Measurements from ENCODE around the gene RCN1. TPM values are rescaled to one million over a fixed set of nuclear protein-coding genes. Genes with fewer than 3 reads are reported as not detected.

Gene RCN1
- total and polyA plus RNA-seq, 2 donors (not counting 3 experiments of a cell fraction or from before 2014, with no cell fraction given): 174 to 285 TPM

GRCh38 chr11:32149748-32150147, 58.9 kb downstream of the RCN1 start:
- ChIA-PET CTCF (interaction anchor here (1.9 kb wide), 1 partner anchor 98 kb away, joined by 6 read pairs; no protein-coding TSS in a partner anchor), POLR2A (no interaction called here)
- Histone ChIP-seq H3K9me1 (replicated peaks; ENCODE audit: control insufficient read depth, extremely low read depth, insufficient read depth, low read length) (no peaks in the 10 kb centered on the region), H3K27me3 (ENCODE audit: control insufficient read depth in 2 of 2, insufficient read depth in 2 of 2, low read length in 2 of 2) (peaks cover 0 to 6% of the 10 kb centered on the region in 2 experiments), H3K4me1 (ENCODE audit: control insufficient read depth, extremely low read depth, insufficient read depth, low read length) (peaks cover 2% of the 10 kb centered on the region), H3K9me3 (replicated peaks; ENCODE audit: control insufficient read depth, insufficient read depth, low read length) (no peaks in the 10 kb centered on the region), H3K79me2 (ENCODE audit: control insufficient read depth, insufficient read depth, low read length) (no peaks in the 10 kb centered on the region), H3K4me2 (ENCODE audit: insufficient read depth, low read length) (no peak overlapping the region), H3K9ac (replicated peaks; ENCODE audit: extremely low read depth, insufficient read depth, low read length) (no peak overlapping the region), H3K36me3 (ENCODE audit: control insufficient read depth in 2 of 2, extremely low read depth in 1 of 2, insufficient read depth in 2 of 2, low read length in 2 of 2) (no peaks in the 10 kb centered on the region), H3K4me3 (replicated peaks in 1 of 3; ENCODE audit: insufficient read depth in 1 of 3, low read depth in 1 of 3, low read length in 3 of 3) (no peak overlapping the region), H2AFZ (ENCODE audit: low read depth, low read length) (no peak overlapping the region), H3K27ac (ENCODE audit: insufficient read depth, low read depth, low read length) (no peak overlapping the region), H4K20me1 (replicated peaks; ENCODE audit: control insufficient read depth, extremely low read depth, insufficient read depth, low read length) (no peaks in the 10 kb centered on the region)
- DNase-seq (ENCODE audit: low read depth, low spot score) (no peak), FAIRE-seq (no peak)
- no TSS peak for BruUV-seq (replicated peaks)
- dilution Hi-C loops (cut with MboI; ENCODE audit: extremely low pct_ligation_motif_present, low sequenced_read_pairs) (loop anchor here (25.0 kb wide), 1 partner anchor 112 kb away; no protein-coding TSS in a partner anchor), intact Hi-C loops (cut with micrococcal nuclease) (loop anchor here (5.0 kb wide), 1 partner anchor 47 kb away; no protein-coding TSS in a partner anchor)
- TF ChIP-seq, protein P1, sequence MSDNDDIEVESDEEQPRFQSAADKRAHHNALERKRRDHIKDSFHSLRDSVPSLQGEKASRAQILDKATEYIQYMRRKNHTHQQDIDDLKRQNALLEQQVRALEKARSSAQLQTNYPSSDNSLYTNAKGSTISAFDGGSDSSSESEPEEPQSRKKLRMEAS (IDR thresholded peaks at IDR 0.05; ENCODE audit: insufficient read depth, insufficient read length): no peak
- no peak for TF ChIP-seq JUN (IDR thresholded peaks at IDR 0.05; ENCODE audit: borderline replicate concordance, insufficient read depth, insufficient read length, low read depth)

- Histone ChIP-seq H3K4me1 (ENCODE audit: control insufficient read depth, extremely low read depth, insufficient read depth, low read length) (peaks cover 2% of the 10 kb centered on the region), H3K4me3 (replicated peaks in 1 of 3; ENCODE audit: insufficient read depth in 1 of 3, low read depth in 1 of 3, low read length in 3 of 3) (no peak overlapping the region), H3K4me2 (ENCODE audit: insufficient read depth, low read length) (no peak overlapping the region), H3K9me3 (replicated peaks; ENCODE audit: control insufficient read depth, insufficient read depth, low read length) (no peaks in the 10 kb centered on the region), H3K27me3 (ENCODE audit: control insufficient read depth in 2 of 2, insufficient read depth in 2 of 2, low read length in 2 of 2) (no peaks in the 10 kb centered on the region), H2AFZ (ENCODE audit: low read depth, low read length) (no peak overlapping the region), H3K79me2 (ENCODE audit: control insufficient read depth, insufficient read depth, low read length) (no peaks in the 10 kb centered on the region), H3K9me1 (replicated peaks; ENCODE audit: control insufficient read depth, extremely low read depth, insufficient read depth, low read length) (no peaks in the 10 kb centered on the region), H3K36me3 (ENCODE audit: control insufficient read depth in 2 of 2, extremely low read depth in 1 of 2, insufficient read depth in 2 of 2, low read length in 2 of 2) (no peaks in the 10 kb centered on the region), H4K20me1 (replicated peaks; ENCODE audit: control insufficient read depth, extremely low read depth, insufficient read depth, low read length) (no peaks in the 10 kb centered on the region), H3K27ac (ENCODE audit: insufficient read depth, low read depth, low read length) (no peak overlapping the region), H3K9ac (replicated peaks; ENCODE audit: extremely low read depth, insufficient read depth, low read length) (no peak overlapping the region)
- CTCF ChIA-PET: interaction anchor here (1.9 kb wide), 1 partner anchor 99 kb away, joined by 6 read pairs; no protein-coding TSS in a partner anchor
- DNase-seq (ENCODE audit: low read depth, low spot score): no peak
- TF ChIP-seq MYC (IDR thresholded peaks at IDR 0.05; ENCODE audit: low read depth, low read length) (no peak), POLR2A (IDR thresholded peaks at IDR 0.05; ENCODE audit: low read depth, low read length) (no peak), FOS (IDR thresholded peaks at IDR 0.05; ENCODE audit: borderline replicate concordance, insufficient read depth, low read length) (no peak), GATA2 (IDR thresholded peaks at IDR 0.05; ENCODE audit: insufficient read depth, insufficient read length, low read depth, low read length) (no peak), JUN (IDR thresholded peaks at IDR 0.05; ENCODE audit: borderline replicate concordance, insufficient read depth, insufficient read length, low read depth) (no peak), POLR2AphosphoS5 (IDR thresholded peaks at IDR 0.05; ENCODE audit: insufficient read depth, low read depth, low read length) (no peak), EZH2 (IDR thresholded peaks at IDR 0.05; ENCODE audit: borderline replicate concordance, low read depth, low read length, severe bottlenecking) (no peak)
- TF ChIP-seq, protein P1 (IDR thresholded peaks at IDR 0.05; ENCODE audit: insufficient read depth, insufficient read length): no peak
- TF ChIP-seq, protein P2, sequence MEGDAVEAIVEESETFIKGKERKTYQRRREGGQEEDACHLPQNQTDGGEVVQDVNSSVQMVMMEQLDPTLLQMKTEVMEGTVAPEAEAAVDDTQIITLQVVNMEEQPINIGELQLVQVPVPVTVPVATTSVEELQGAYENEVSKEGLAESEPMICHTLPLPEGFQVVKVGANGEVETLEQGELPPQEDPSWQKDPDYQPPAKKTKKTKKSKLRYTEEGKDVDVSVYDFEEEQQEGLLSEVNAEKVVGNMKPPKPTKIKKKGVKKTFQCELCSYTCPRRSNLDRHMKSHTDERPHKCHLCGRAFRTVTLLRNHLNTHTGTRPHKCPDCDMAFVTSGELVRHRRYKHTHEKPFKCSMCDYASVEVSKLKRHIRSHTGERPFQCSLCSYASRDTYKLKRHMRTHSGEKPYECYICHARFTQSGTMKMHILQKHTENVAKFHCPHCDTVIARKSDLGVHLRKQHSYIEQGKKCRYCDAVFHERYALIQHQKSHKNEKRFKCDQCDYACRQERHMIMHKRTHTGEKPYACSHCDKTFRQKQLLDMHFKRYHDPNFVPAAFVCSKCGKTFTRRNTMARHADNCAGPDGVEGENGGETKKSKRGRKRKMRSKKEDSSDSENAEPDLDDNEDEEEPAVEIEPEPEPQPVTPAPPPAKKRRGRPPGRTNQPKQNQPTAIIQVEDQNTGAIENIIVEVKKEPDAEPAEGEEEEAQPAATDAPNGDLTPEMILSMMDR (IDR thresholded peaks at IDR 0.05; ENCODE audit: extremely low read depth in 1 of 2, insufficient read depth in 1 of 2, low read depth in 1 of 2, low read length in 2 of 2): no peak
- intact Hi-C loops (cut with micrococcal nuclease) (loop anchor here (5.0 kb wide), 1 partner anchor 49 kb away; no protein-coding TSS in a partner anchor), dilution Hi-C loops (cut with MboI; ENCODE audit: extremely low pct_ligation_motif_present, low sequenced_read_pairs) (loop anchor here (25.0 kb wide), 1 partner anchor 114 kb away; no protein-coding TSS in a partner anchor)
- no peak for FAIRE-seq
- POLR2A ChIA-PET: no interaction called here
- BruUV-seq (replicated peaks): no TSS peak
These were observed 60.2 kb downstream of the RCN1 start for GRCh38 chr11:32151027-32151426.
